Central memory CD8-positive, alpha-beta T cell (primary cell): ENCODE data around the gene GRIA1.

ENCODE experiments used
- ATAC-seq: fragments of 150-1000 bp; cut with Tn5 transposase; replicated peaks from 2 replicates; pipeline ENCODE4 v1.10.0; 2022; ENCODE audit warnings: mild to moderate bottlenecking, moderate FRiP score, moderate number of reproducible peaks; ENCODE audit not compliant: poor library complexity, severe bottlenecking; ENCODE audit errors: extremely low read depth
- DNase-seq, 2 donors: peaks; one replicate each; pipeline ENCODE4 v3.0.0; 2021; ENCODE audit warnings: low spot score in 2 of 2
- H3K27ac Mint-ChIP-seq: one replicate; pipeline ENCODE4 v1.8.0; 2022; ENCODE audit warnings: low read depth, mild to moderate bottlenecking, moderate library complexity, mixed read lengths
- H3K27me3 Mint-ChIP-seq: one replicate; pipeline ENCODE4 v1.8.0; 2022; ENCODE audit warnings: mixed read lengths
- H3K36me3 Mint-ChIP-seq: one replicate; pipeline ENCODE4 v1.8.0; 2022; ENCODE audit warnings: mild to moderate bottlenecking, moderate library complexity, mixed read lengths; ENCODE audit not compliant: insufficient read depth
- H3K4me1 Mint-ChIP-seq: one replicate; pipeline ENCODE4 v1.8.0; 2022; ENCODE audit warnings: mixed read lengths
- H3K4me3 Mint-ChIP-seq: one replicate; pipeline ENCODE4 v1.8.0; 2022; ENCODE audit warnings: mild to moderate bottlenecking, moderate library complexity, mixed read lengths
- H3K9me3 Mint-ChIP-seq: one replicate; pipeline ENCODE4 v1.8.0; 2022; ENCODE audit warnings: mixed read lengths

The GRIA1 gene

DNA sequence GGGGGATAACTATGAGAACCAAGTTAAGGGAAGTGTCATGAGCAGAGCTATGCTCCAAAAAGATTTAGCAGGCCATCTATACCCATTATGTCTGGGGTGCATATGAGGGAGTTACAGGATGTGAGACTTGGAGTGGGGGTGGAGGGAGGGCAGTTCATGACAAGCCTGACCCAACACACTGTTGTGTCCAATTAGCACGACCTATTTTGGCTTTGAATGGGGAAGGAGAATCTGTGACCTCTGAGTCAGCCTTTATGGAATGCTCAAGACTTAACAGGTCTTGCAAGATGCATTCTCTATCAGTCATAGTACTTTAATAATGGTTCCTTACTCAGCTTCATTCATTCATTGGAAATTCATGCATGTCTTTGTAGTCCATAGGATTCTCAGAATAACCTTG, 71.7 kb downstream of the GRIA1 start:
- Mint-ChIP-seq H3K27me3 (no peaks in the 10 kb centered on the region), H3K9me3 (no peaks in the 10 kb centered on the region), H3K27ac (no peak overlapping the region), H3K36me3 (no peaks in the 10 kb centered on the region), H3K4me3 (no peak overlapping the region), H3K4me1 (no peaks in the 10 kb centered on the region)
- DNase-seq = no peak
- no peak for ATAC-seq

GRCh38 chr5:153565822-153566221, 75.4 kb downstream of the GRIA1 start:
- DNase-seq (no peak), ATAC-seq (no peak)
- no peaks in the 10 kb centered on the region for H3K36me3 Mint-ChIP-seq
- H3K27ac Mint-ChIP-seq = no peak overlapping the region
- H3K4me3 Mint-ChIP-seq = no peak overlapping the region
- no peaks in the 10 kb centered on the region for H3K9me3 Mint-ChIP-seq
- H3K27me3 Mint-ChIP-seq = no peaks in the 10 kb centered on the region
- no peaks in the 10 kb centered on the region for H3K4me1 Mint-ChIP-seq

GRCh38 chr5:153569036-153569435, 78.6 kb downstream of the GRIA1 start:
- no peaks in the 10 kb centered on the region for H3K27me3 Mint-ChIP-seq
- no peak for ATAC-seq
- no peaks in the 10 kb centered on the region for H3K36me3 Mint-ChIP-seq
- no peak overlapping the region for H3K27ac Mint-ChIP-seq
- no peak overlapping the region for H3K4me3 Mint-ChIP-seq
- H3K4me1 Mint-ChIP-seq = no peaks in the 10 kb centered on the region
- H3K9me3 Mint-ChIP-seq = no peaks in the 10 kb centered on the region
- no peak for DNase-seq

GRCh38 chr5:153571162-153571561, 80.7 kb downstream of the GRIA1 start:
- Mint-ChIP-seq H3K9me3 (no peaks in the 10 kb centered on the region), H3K27me3 (no peaks in the 10 kb centered on the region), H3K36me3 (no peaks in the 10 kb centered on the region), H3K27ac (no peak overlapping the region), H3K4me3 (no peak overlapping the region), H3K4me1 (no peaks in the 10 kb centered on the region)
- ATAC-seq (no peak), DNase-seq (no peak)

- Mint-ChIP-seq H3K27me3 (no peaks in the 10 kb centered on the region), H3K36me3 (no peaks in the 10 kb centered on the region), H3K27ac (no peak overlapping the region), H3K9me3 (no peaks in the 10 kb centered on the region), H3K4me3 (no peak overlapping the region), H3K4me1 (no peaks in the 10 kb centered on the region)
- no peak for ATAC-seq
- no peak for DNase-seq
Observed at GRCh38 chr5:153572411-153573145, 82.1 kb downstream of the GRIA1 start.

DNA sequence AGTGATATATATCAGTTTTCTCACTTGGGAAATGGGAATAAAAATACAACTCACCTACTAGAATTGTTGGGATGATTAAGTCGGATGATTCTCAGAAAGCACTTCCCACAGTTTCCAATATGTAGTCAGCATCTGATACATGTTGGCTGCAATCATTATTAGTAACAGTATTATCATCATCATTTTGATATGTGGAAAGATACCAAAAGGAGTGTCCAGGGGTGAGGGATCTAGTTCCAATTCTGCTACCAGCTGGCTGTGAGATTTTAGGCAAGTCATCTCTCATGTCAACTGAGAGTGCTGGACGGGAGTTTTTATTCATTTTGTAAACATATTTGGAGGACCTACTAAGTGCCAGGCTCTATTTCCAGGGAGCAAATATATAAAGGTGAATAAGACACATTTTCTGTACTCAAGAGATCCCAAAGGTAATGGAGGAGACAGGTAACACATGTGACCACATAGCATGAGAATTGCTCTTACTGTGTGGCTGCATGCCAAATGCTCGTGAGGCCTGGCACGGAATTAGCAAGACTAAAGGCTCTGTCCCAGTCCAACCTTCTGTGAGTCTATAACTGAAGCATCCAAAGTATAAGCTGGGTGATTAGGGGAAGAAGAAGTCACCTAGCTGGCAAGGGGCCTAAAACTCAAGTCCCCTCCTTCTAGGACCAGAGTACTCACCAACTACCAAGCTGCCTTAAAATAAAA, 83.0 kb downstream of the GRIA1 start:
- ATAC-seq = no peak
- Mint-ChIP-seq H3K4me1 (no peaks in the 10 kb centered on the region), H3K27me3 (no peaks in the 10 kb centered on the region), H3K9me3 (no peaks in the 10 kb centered on the region), H3K4me3 (no peak overlapping the region), H3K36me3 (no peaks in the 10 kb centered on the region), H3K27ac (no peak overlapping the region)
- DNase-seq = no peak

DNA sequence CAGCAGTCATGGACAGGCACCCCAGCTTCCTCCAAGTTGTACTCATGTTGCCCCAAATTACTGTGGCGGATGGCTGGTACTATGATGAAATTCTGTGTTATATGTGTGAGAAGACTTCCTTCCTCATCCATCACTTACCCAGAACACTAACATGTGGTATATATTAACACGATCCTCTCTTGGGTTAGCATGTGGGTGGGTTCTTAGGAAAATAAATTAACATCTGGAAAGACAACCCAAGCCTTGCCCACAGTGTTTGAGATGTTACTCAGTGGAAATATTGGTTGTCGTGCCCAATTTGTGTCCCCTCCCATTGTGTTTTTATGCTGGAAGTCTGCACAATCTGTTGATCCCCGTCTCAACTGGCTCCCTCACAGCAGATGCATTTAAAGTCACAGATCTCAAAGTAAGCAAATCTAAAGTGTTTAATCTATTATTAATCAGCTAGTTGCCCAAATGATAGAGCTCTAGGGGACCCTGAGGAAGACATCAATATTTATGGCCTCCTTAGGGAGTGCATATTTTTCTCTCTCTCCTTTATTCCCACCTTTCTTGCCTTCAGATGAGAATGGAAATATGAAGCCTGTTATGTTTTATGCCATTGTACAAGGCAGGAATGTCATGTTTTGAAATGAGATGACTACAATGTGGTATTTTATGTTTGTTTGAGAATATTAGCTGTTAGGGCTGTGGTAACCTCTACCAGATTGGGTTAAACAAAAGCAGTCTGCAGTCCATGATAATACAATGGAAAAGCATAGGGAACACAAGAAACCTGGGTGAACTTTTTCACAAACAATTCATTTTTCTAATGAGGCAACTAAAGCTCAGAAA, 93.9 kb downstream of the GRIA1 start:
- Mint-ChIP-seq H3K36me3 (no peaks in the 10 kb centered on the region), H3K4me3 (no peak overlapping the region), H3K27me3 (no peaks in the 10 kb centered on the region), H3K27ac (no peak overlapping the region), H3K9me3 (no peaks in the 10 kb centered on the region), H3K4me1 (no peaks in the 10 kb centered on the region)
- DNase-seq (no peak), ATAC-seq (no peak)

DNA sequence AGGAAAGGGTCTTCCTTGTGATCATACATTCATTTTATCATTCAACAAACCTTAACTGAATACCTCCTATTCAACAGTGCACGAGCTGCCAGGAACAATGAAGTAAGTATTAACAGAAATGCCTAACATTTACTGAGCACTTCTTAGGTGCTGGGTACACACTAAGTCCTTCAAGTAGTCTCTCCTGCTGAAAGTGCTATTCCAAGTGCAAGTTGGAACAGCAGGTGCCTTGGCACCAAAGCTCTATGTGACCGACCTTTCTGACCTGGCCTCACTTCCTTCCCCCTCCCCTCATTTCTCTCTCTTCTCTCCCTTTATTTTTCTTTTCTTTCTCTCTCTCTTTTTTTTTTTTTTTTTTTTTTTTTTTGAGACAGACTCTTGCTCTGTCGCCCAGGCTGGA, 94.5 kb downstream of the GRIA1 start:
- Mint-ChIP-seq H3K36me3 (no peaks in the 10 kb centered on the region), H3K27ac (no peak overlapping the region), H3K4me3 (no peak overlapping the region), H3K27me3 (no peaks in the 10 kb centered on the region), H3K4me1 (no peaks in the 10 kb centered on the region), H3K9me3 (no peaks in the 10 kb centered on the region)
- no peak for ATAC-seq
- no peak for DNase-seq

DNA sequence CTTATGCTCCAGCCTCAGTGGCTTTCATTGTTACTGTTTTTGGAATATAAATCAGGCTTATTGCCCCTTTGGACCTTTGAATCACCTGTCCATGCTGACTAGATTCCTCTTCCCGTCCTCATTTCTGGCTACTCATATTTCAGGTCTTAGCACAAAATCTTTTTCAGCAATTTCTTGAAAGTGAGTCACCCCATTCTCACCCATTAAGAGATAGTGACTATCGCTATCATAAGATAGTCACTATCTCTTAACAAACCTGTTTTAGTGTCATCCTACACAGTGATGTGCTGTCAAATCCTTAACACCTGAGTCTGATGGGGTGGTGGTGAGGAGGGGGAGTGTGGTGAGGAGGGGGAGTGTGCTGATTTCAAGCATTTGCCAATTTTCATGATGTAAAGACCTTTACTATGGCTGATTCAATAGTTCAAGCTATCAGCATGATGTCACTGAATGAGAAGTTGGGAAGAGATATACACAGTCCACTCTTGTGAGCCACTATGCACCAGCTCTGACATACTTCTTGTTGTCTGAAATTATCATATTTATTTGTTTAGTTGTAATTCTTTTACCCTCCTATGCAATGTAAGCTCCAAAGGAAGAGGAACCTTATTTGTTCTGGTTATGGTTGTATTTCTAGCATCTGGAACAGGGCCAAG, 95.3 kb downstream of the GRIA1 start:
- H3K27ac Mint-ChIP-seq = no peak overlapping the region
- no peaks in the 10 kb centered on the region for H3K36me3 Mint-ChIP-seq
- H3K27me3 Mint-ChIP-seq = no peaks in the 10 kb centered on the region

GRCh38 chr5:153592081-153592480, 101.6 kb downstream of the GRIA1 start:
- no peak overlapping the region for H3K27ac Mint-ChIP-seq
- H3K9me3 Mint-ChIP-seq = no peaks in the 10 kb centered on the region
- H3K36me3 Mint-ChIP-seq = peaks cover 2% of the 10 kb centered on the region
- DNase-seq (no peak), ATAC-seq (no peak)
- H3K4me1 Mint-ChIP-seq = no peaks in the 10 kb centered on the region
- no peaks in the 10 kb centered on the region for H3K27me3 Mint-ChIP-seq
- H3K4me3 Mint-ChIP-seq = no peak overlapping the region

More for the DNA sequence above, 95.3 kb downstream of the GRIA1 start:
- ATAC-seq = no peak
- no peaks in the 10 kb centered on the region for H3K4me1 Mint-ChIP-seq
- no peaks in the 10 kb centered on the region for H3K9me3 Mint-ChIP-seq
- DNase-seq = no peak
- H3K4me3 Mint-ChIP-seq = no peak overlapping the region

DNA sequence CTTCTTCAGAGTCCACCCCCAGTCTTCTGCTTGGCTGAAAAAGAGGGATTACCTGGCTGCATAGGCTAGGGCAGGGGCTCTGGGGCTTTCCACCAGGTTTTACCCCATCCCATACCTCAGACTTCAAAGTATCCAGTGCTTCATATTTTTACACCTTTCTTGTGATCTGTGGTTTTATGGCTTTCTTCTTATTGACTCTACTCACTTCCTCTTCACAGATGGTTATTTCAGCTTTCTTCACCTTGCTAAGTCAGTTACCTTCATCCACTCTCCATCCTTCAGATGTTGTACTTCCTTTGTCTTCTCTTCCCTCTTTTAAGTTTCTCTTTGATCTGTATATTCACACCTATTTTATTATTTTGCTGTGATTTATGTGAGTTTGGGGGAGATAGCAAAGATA, 104.3 kb downstream of the GRIA1 start:
- H3K27me3 Mint-ChIP-seq = no peaks in the 10 kb centered on the region
- H3K4me1 Mint-ChIP-seq = no peaks in the 10 kb centered on the region
- no peak overlapping the region for H3K27ac Mint-ChIP-seq
- H3K4me3 Mint-ChIP-seq = no peak overlapping the region
- peaks cover 2% of the 10 kb centered on the region for H3K36me3 Mint-ChIP-seq
- H3K9me3 Mint-ChIP-seq = no peaks in the 10 kb centered on the region
- DNase-seq = no peak
- no peak for ATAC-seq

- peaks cover 2% of the 10 kb centered on the region for H3K36me3 Mint-ChIP-seq
- no peaks in the 10 kb centered on the region for H3K4me1 Mint-ChIP-seq
- no peak overlapping the region for H3K4me3 Mint-ChIP-seq
- DNase-seq = no peak
- no peak overlapping the region for H3K27ac Mint-ChIP-seq
- H3K9me3 Mint-ChIP-seq = no peaks in the 10 kb centered on the region
- H3K27me3 Mint-ChIP-seq = no peaks in the 10 kb centered on the region
- no peak for ATAC-seq
Observed at GRCh38 chr5:153598099-153598498, 107.6 kb downstream of the GRIA1 start.
